GM18517 (cell line): ENCODE measurements around the gene KCNQ5.
"Not testable (repeated sequence)": the region's sequence is repeated elsewhere in the genome, so short reads cannot be mapped to it uniquely, and the experiment has no call there.

Experiments used
- ATAC-seq: cut with Tn5 transposase; IDR thresholded peaks from one replicate; pipeline ENCODE4 v1.9.1; 2021; ENCODE audit warnings: mild to moderate bottlenecking, moderate library complexity; ENCODE audit not compliant: unreplicated experiment

Gene KCNQ5

DNA sequence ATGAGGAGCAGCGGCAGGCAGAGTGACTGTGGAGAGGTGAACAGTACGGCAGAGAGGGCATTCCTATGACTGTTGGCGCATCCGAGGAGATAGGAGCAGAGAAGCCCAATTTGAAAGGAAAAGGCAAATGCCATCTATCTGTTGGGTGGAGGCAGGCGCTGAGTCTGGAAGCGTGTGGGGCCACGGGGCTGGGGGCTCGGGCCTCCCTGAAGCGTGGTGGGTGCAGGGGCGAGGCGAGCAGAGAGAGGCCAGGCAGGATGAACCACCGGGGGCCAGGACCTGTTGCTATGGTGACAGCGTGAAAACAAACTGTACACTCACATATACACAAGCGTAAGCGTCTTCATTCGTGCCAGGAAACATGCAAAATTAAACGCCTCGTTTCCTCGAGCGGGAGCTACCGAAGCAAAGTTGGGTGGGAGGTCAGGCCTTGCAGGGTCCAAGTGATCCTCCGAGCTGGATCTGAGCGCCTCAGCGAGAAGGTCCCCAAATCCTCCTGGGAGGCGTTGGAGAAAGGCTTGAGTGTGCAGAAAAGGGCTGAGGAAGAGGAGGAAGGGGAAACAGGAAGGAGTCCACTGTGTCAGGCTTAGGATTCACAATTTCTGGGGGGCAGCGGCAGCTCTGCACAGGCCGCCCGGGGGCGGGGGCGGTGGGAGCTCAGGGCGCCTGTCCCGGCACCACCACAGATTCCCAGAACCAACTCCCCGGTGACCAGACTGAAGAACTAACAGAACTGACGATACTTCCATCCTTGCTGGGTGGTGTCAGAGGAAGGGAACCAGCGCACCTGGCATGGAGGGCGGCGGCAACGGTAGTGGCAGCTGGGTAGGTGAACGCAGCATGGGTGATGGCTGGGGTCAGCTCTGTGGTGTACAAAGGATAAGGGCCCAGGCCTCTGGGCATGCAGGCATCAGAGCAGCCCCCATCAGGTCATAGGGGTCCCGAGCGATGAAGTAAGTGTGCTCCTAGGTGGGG lies 535.2 kb downstream of the KCNQ5 start:
- no peak for ATAC-seq

GRCh38 chr6:73157870-73158269 lies 536.0 kb downstream of the KCNQ5 start:
- no peak for ATAC-seq

GRCh38 chr6:73169111-73169510 lies 547.2 kb downstream of the KCNQ5 start:
- no peak for ATAC-seq

GRCh38 chr6:73169633-73170032 lies 547.8 kb downstream of the KCNQ5 start:
- ATAC-seq, result no peak

GRCh38 chr6:73174646-73175045 lies 552.8 kb downstream of the KCNQ5 start:
- ATAC-seq, result no peak

DNA sequence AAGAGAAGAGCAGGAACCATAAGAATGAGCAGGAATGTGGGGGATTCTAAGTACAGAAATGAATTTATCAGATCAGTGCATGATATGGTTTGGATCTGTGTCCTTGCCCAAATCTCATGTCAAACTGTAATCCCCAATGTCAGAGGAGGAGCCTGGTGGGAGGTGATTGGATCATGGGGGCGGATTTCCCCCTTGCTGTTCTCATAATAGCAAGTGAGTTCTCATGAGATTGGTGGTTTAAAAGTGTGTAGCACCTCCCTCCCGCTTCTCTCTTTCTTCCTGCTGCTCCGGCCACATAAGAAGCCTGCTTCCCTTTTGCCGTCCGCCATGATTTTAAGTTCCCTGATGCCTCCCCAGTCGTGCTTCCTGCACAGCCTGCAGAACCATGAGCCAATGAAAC lies 554.2 kb downstream of the KCNQ5 start:
- no peak for ATAC-seq

GRCh38 chr6:73177221-73177944 lies 555.5 kb downstream of the KCNQ5 start:
- peak; percentile 38 for ATAC-seq

DNA sequence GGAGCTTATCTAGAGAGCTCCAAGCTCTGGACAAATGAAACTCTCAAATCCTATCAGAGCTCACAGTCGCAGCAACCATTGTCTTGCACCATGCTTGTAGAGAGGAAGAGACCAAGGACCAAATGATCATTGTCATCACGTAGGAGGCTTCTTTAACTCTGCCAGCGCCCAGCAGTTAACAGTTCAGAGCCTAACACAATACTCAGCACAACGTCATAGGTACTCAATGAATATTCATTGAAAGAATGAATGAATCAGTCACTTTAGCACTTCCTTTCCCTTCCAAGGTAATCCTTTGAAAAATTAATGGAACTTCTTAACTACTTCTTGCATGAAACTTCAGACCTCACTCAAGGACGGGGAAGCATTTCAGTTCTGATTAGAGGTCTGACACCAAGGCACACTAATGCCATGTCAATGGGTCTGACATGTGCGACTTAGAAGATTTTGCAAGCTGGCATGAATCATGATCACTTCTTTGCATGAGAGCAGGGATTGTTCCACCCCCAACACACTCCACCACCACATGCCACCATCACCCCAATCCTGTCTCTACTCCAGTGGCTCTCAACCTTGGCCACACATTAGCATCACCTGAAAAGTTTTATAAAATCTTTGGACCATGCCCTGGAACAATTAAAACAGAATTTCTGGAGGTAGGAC lies 558.3 kb downstream of the KCNQ5 start:
- no peak for ATAC-seq

GRCh38 chr6:73180763-73181619 lies 559.1 kb downstream of the KCNQ5 start:
- ATAC-seq, result peak; percentile 93

DNA sequence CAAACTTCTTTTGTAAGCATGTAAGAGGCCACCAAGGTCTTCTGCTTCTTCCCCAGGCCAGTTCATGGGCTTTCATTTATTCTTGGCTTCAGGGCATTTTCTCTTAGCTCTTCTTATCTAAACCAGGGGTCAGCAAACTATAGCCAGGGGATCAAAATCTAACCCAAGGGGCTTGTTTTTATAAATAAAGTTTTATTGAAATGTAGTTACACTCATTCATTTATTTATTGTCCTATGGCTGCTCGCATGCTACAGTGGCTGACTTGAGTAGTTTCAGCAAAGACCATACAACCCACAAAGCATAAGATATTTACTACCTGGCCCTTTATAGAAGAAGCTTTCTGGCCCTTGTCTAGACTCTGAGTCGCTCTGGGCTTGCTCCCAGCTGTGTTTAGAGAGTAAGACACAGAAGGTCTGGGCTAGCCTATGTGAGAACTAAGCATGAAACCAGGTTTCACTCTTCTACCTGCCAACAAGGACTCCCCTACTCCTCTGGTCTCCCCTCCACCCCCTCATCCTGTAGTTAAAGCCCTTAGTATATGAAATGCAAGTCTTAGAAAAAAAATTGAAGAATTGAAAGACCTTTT lies 560.2 kb downstream of the KCNQ5 start:
- ATAC-seq, result peak; percentile 35

- ATAC-seq, result not testable (repeated sequence)
Observed at GRCh38 chr6:73193302-73193701, 571.4 kb downstream of the KCNQ5 start.

GRCh38 chr6:73194744-73195143 lies 572.9 kb downstream of the KCNQ5 start:
- ATAC-seq, result no peak

- no peak for ATAC-seq
Observed at GRCh38 chr6:73200247-73200646, 578.4 kb downstream of the KCNQ5 start.

DNA sequence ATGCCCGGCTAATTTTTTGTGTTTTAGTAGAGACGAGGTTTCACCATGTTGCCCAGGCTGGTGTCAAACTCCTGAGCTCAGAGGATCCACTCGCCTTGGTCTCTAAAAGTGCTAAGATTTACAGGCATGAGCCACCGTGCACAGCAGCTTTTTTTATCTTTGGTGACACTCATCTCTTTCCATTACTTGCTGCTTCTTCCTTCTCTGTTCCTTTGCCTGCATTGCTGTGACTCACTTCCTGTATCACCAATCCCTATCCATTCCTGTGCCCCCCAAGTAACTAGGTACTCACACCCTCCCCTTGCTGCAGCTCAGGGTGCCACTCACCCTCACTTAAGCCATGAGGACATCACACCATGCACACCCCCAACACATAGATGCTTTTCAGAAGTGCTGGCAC lies 578.9 kb downstream of the KCNQ5 start:
- ATAC-seq, result no peak

DNA sequence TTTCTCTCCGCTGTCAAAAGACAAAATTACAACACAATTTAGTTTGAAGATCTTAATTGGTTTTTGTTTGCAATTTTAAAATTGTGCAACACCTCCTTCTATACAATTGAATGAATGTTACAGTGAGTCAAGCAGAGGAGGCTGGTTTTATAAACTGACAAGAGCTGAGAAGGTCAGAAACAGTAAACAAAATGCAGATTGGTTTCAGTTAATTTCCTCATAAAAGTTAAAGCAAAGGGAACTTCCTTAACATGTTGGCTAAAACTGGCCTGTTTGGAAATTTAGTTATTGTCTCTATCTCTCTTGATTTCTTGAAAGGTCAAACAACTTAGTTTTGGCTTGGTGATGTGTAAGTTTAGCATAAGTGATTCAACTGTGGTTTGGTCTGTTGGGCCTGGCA lies 581.2 kb downstream of the KCNQ5 start:
- no peak for ATAC-seq

GRCh38 chr6:73204252-73204651 lies 582.4 kb downstream of the KCNQ5 start:
- no peak for ATAC-seq

DNA sequence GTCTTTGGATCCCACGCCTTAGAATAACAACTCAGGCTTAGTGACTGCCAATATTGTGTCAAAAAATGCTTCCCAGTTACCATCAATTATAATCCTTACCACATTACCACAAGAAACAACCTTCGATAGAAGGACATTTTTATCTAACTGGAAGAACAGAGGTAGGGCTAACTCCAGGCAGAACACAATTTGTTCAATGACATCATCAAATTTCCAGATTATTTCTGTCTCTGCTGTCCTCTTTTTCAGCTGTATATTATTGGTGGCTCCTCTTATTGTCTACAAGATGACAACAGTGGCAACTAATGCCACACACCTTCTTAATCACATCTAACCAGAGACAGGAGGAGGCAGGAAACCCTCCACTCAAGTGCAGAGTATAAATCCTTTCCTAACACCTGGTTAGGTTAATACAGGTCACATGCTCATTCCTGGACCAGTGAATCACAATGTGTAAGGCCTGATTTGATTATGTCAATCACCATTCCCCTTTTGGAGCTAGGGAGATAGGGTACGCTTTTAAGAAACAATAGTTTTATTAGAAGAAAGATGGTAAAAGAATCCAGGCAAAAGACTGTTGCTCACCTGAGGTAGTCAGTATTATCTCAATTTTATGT lies 585.5 kb downstream of the KCNQ5 start:
- no peak for ATAC-seq

GRCh38 chr6:73209117-73209516 lies 587.3 kb downstream of the KCNQ5 start:
- ATAC-seq, result no peak

DNA sequence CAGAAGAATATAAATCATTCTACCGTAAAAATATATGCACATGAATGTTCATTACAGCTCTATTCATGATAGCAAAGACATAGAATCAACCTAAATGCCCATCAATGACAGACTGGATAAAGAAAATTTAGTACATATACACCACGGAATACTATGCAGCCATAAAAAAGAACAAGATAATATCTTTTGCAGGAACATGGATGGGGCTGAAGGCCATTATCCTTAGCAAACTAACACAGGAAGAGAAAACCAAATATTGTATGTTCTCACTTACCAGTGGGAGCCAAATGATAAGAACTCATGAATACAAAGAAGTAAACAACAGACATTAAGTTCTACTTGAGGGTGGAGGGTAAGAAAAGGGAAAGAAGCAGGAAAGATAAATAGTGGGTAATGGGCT lies 595.0 kb downstream of the KCNQ5 start:
- no peak for ATAC-seq

GRCh38 chr6:73225396-73225795 lies 603.5 kb downstream of the KCNQ5 start, which contains the start of gene KHDC1L:
Gene KHDC1L (minus strand): TSS chr6:73225496. CDS start chr6:73225408, 88 bp downstream.
- ATAC-seq, result no peak
